SK-N-SH treated with all-trans-retinoic acid at 6 μM for 48 hours (cell line): ENCODE data around the gene CCDC186.

Source experiments
- BACH2 ChIP-seq: fragments of 250-450 bp; sonication (Bioruptor Pico); IDR thresholded peaks from 2 replicates; pipeline ENCODE4 v1.9.0; 2021; ENCODE audit warnings: mild to moderate bottlenecking, borderline replicate concordance
- TCF4 ChIP-seq: fragments of 250-450 bp; sonication (Bioruptor Pico); IDR thresholded peaks from 2 replicates; pipeline ENCODE4 v1.8.0; 2021; ENCODE audit warnings: mild to moderate bottlenecking, moderate library complexity, borderline replicate concordance
- ZC3H10 ChIP-seq: fragments of 250-450 bp; sonication (Bioruptor Pico); IDR thresholded peaks from 2 replicates; pipeline ENCODE4 v1.5.1; 2021; ENCODE audit warnings: mild to moderate bottlenecking, moderate library complexity
- TF ChIP-seq, protein P1 (sequence below): fragments of 250-450 bp; sonication (Bioruptor Pico); IDR thresholded peaks from 2 replicates; pipeline ENCODE4 v1.5.1; 2020; ENCODE audit warnings: low read depth, mild to moderate bottlenecking, moderate library complexity

DNA sequence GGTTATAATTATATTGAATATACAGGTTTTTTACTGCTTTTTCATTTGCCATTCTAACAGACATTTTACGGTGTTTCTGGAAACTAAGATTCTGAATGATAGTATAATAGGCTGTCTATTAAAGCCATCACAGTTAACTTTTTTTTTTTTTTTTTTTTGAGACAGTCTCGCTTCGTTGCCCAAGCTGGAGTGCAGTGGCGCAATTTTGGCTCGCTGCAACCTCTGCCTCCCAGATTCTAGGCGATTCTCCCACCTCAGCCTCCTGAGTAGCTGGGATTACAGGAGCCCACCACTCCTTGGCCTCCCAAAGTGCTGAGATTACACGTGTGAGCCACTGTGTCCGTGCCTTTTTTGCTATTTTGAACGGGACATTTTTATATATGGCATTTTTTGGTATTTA lies 9.6 kb upstream of the CCDC186 start:
- TF ChIP-seq ZC3H10 (CRISPR knock-in tag) (no peak), TCF4 (CRISPR knock-in tag) (no peak), BACH2 (CRISPR knock-in tag) (no peak)
- TF ChIP-seq, protein P1, sequence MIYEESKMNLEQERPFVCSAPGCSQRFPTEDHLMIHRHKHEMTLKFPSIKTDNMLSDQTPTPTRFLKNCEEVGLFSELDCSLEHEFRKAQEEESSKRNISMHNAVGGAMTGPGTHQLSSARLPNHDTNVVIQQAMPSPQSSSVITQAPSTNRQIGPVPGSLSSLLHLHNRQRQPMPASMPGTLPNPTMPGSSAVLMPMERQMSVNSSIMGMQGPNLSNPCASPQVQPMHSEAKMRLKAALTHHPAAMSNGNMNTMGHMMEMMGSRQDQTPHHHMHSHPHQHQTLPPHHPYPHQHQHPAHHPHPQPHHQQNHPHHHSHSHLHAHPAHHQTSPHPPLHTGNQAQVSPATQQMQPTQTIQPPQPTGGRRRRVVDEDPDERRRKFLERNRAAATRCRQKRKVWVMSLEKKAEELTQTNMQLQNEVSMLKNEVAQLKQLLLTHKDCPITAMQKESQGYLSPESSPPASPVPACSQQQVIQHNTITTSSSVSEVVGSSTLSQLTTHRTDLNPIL, result no peak
